GM23338 (cell line): Measurements from ENCODE around the gene SLC30A10.

ENCODE experiments used
- CREB1 ChIP-seq: fragments of 250-450 bp; sonication (Bioruptor Pico); IDR thresholded peaks from 2 replicates; pipeline ENCODE4 v1.5.0; 2020; ENCODE audit warnings: low read depth, mild to moderate bottlenecking, moderate library complexity
- EZH2 ChIP-seq: fragments of 200-600 bp; sonication (generic); IDR thresholded peaks from one replicate; pipeline ENCODE4 v1.8.0; 2017; ENCODE audit warnings: antibody characterized with exemption, mild to moderate bottlenecking, low read depth; ENCODE audit not compliant: unreplicated experiment
- EZH2phosphoT487 ChIP-seq: fragments of 200-600 bp; sonication (generic); IDR thresholded peaks from one replicate; pipeline ENCODE4 v1.8.1; 2018; ENCODE audit warnings: antibody characterized with exemption; ENCODE audit not compliant: unreplicated experiment
- NANOG ChIP-seq: IDR thresholded peaks from 2 replicates; pipeline ENCODE4 v1.6.1; 2016; ENCODE audit warnings: antibody characterized with exemption, borderline replicate concordance
- POLR2AphosphoS5 ChIP-seq: IDR thresholded peaks from 2 replicates; pipeline ENCODE4 v1.6.1; 2016; ENCODE audit warnings: antibody characterized with exemption, low read depth
- STAT1 ChIP-seq: IDR thresholded peaks from one replicate; pipeline ENCODE4 v1.6.1; 2016; ENCODE audit warnings: antibody characterized with exemption; ENCODE audit not compliant: unreplicated experiment
- ZNF114 ChIP-seq: fragments of 250-450 bp; sonication (Bioruptor Pico); IDR thresholded peaks from 2 replicates; pipeline ENCODE4 v1.5.0; 2020; ENCODE audit warnings: mild to moderate bottlenecking, moderate library complexity
- TF ChIP-seq, protein P1 (sequence below), 2 experiments: fragments of 200-600 bp in 1 of 2; sonication (generic) in 1 of 2; conservative IDR thresholded peaks; 2 replicates each; pipeline versions ENCODE4 v1.5.1 to v1.6.1; 2016 to 2017; ENCODE audit warnings: antibody characterized with exemption in 2 of 2, low read depth in 2 of 2, mild to moderate bottlenecking in 2 of 2, moderate library complexity in 1 of 2
- TF ChIP-seq, protein P2 (sequence below): IDR thresholded peaks from one replicate; pipeline ENCODE4 v1.6.1; 2018; ENCODE audit warnings: antibody characterized with exemption; ENCODE audit not compliant: unreplicated experiment
- TF ChIP-seq, protein P3 (sequence below): fragments of 250-450 bp; sonication (Bioruptor Pico); IDR thresholded peaks from 2 replicates; pipeline ENCODE4 v1.5.0; 2020; ENCODE audit warnings: mild to moderate bottlenecking, moderate library complexity
- TF ChIP-seq, protein P4 (sequence below): IDR thresholded peaks from 2 replicates; pipeline ENCODE4 v1.6.1; 2016; ENCODE audit warnings: antibody characterized with exemption

DNA sequence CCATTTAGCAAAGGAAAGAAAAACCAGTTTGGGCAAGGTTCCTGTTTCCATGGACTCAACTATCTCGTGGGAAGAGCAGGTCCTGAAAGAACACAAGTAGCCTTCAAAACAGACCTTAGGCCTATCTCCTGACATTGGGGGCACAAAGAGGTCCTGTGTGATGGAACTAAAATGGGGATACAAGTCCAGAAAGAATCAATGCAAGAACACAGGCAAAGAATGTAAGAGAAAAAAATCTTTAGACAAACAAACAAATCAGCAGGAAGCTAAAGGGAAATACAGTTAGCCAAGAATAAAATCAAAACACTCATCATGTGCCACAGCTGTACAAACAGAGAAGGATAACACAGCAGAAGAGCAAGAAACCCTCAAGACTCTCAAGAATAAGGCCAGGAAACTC, 28.2 kb downstream of the SLC30A10 start:
- TF ChIP-seq, protein P1, sequence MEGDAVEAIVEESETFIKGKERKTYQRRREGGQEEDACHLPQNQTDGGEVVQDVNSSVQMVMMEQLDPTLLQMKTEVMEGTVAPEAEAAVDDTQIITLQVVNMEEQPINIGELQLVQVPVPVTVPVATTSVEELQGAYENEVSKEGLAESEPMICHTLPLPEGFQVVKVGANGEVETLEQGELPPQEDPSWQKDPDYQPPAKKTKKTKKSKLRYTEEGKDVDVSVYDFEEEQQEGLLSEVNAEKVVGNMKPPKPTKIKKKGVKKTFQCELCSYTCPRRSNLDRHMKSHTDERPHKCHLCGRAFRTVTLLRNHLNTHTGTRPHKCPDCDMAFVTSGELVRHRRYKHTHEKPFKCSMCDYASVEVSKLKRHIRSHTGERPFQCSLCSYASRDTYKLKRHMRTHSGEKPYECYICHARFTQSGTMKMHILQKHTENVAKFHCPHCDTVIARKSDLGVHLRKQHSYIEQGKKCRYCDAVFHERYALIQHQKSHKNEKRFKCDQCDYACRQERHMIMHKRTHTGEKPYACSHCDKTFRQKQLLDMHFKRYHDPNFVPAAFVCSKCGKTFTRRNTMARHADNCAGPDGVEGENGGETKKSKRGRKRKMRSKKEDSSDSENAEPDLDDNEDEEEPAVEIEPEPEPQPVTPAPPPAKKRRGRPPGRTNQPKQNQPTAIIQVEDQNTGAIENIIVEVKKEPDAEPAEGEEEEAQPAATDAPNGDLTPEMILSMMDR (conservative IDR thresholded peaks at IDR 0.05; ENCODE audit: low read depth in 2 of 2) = no peak
- TF ChIP-seq STAT1 = no peak
- TF ChIP-seq, protein P2, sequence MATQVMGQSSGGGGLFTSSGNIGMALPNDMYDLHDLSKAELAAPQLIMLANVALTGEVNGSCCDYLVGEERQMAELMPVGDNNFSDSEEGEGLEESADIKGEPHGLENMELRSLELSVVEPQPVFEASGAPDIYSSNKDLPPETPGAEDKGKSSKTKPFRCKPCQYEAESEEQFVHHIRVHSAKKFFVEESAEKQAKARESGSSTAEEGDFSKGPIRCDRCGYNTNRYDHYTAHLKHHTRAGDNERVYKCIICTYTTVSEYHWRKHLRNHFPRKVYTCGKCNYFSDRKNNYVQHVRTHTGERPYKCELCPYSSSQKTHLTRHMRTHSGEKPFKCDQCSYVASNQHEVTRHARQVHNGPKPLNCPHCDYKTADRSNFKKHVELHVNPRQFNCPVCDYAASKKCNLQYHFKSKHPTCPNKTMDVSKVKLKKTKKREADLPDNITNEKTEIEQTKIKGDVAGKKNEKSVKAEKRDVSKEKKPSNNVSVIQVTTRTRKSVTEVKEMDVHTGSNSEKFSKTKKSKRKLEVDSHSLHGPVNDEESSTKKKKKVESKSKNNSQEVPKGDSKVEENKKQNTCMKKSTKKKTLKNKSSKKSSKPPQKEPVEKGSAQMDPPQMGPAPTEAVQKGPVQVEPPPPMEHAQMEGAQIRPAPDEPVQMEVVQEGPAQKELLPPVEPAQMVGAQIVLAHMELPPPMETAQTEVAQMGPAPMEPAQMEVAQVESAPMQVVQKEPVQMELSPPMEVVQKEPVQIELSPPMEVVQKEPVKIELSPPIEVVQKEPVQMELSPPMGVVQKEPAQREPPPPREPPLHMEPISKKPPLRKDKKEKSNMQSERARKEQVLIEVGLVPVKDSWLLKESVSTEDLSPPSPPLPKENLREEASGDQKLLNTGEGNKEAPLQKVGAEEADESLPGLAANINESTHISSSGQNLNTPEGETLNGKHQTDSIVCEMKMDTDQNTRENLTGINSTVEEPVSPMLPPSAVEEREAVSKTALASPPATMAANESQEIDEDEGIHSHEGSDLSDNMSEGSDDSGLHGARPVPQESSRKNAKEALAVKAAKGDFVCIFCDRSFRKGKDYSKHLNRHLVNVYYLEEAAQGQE = no peak
- TF ChIP-seq CREB1 (CRISPR knock-in tag) = no peak
- TF ChIP-seq EZH2 = no peak
- no peak for TF ChIP-seq EZH2phosphoT487
- TF ChIP-seq, protein P3, sequence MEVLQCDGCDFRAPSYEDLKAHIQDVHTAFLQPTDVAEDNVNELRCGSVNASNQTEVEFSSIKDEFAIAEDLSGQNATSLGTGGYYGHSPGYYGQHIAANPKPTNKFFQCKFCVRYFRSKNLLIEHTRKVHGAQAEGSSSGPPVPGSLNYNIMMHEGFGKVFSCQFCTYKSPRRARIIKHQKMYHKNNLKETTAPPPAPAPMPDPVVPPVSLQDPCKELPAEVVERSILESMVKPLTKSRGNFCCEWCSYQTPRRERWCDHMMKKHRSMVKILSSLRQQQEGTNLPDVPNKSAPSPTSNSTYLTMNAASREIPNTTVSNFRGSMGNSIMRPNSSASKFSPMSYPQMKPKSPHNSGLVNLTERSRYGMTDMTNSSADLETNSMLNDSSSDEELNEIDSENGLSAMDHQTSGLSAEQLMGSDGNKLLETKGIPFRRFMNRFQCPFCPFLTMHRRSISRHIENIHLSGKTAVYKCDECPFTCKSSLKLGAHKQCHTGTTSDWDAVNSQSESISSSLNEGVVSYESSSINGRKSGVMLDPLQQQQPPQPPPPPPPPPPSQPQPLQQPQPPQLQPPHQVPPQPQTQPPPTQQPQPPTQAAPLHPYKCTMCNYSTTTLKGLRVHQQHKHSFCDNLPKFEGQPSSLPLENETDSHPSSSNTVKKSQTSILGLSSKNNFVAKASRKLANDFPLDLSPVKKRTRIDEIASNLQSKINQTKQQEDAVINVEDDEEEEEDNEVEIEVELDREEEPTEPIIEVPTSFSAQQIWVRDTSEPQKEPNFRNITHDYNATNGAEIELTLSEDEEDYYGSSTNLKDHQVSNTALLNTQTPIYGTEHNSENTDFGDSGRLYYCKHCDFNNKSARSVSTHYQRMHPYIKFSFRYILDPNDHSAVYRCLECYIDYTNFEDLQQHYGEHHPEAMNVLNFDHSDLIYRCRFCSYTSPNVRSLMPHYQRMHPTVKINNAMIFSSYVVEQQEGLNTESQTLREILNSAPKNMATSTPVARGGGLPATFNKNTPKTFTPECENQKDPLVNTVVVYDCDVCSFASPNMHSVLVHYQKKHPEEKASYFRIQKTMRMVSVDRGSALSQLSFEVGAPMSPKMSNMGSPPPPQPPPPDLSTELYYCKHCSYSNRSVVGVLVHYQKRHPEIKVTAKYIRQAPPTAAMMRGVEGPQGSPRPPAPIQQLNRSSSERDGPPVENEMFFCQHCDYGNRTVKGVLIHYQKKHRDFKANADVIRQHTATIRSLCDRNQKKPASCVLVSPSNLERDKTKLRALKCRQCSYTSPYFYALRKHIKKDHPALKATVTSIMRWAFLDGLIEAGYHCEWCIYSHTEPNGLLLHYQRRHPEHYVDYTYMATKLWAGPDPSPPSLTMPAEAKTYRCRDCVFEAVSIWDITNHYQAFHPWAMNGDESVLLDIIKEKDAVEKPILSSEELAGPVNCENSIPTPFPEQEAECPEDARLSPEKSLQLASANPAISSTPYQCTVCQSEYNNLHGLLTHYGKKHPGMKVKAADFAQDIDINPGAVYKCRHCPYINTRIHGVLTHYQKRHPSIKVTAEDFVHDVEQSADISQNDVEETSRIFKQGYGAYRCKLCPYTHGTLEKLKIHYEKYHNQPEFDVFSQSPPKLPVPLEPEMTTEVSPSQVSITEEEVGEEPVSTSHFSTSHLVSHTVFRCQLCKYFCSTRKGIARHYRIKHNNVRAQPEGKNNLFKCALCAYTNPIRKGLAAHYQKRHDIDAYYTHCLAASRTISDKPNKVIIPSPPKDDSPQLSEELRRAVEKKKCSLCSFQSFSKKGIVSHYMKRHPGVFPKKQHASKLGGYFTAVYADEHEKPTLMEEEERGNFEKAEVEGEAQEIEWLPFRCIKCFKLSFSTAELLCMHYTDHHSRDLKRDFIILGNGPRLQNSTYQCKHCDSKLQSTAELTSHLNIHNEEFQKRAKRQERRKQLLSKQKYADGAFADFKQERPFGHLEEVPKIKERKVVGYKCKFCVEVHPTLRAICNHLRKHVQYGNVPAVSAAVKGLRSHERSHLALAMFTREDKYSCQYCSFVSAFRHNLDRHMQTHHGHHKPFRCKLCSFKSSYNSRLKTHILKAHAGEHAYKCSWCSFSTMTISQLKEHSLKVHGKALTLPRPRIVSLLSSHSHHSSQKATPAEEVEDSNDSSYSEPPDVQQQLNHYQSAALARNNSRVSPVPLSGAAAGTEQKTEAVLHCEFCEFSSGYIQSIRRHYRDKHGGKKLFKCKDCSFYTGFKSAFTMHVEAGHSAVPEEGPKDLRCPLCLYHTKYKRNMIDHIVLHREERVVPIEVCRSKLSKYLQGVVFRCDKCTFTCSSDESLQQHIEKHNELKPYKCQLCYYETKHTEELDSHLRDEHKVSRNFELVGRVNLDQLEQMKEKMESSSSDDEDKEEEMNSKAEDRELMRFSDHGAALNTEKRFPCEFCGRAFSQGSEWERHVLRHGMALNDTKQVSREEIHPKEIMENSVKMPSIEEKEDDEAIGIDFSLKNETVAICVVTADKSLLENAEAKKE (CRISPR knock-in tag) = no peak
- TF ChIP-seq POLR2AphosphoS5 = no peak
- no peak for TF ChIP-seq NANOG
- TF ChIP-seq, protein P4, sequence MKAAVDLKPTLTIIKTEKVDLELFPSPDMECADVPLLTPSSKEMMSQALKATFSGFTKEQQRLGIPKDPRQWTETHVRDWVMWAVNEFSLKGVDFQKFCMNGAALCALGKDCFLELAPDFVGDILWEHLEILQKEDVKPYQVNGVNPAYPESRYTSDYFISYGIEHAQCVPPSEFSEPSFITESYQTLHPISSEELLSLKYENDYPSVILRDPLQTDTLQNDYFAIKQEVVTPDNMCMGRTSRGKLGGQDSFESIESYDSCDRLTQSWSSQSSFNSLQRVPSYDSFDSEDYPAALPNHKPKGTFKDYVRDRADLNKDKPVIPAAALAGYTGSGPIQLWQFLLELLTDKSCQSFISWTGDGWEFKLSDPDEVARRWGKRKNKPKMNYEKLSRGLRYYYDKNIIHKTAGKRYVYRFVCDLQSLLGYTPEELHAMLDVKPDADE = no peak
- TF ChIP-seq ZNF114 (CRISPR knock-in tag) = no peak
